SK-N-SH treated with all-trans-retinoic acid at 6 μM for 48 hours (cell line): ENCODE results near the gene DDX42.

Experiments used
- ATAC-seq: fragments of 200-7000 bp; cut with Tn5 transposase; 3 replicates; pipeline ENCODE4 v1.9.1; 2020; ENCODE audit warnings: mild to moderate bottlenecking, moderate library complexity
- ARNTL ChIP-seq: fragments of 450-650 bp; formaldehyde crosslinking; IDR thresholded peaks from 2 replicates; pipeline ENCODE4 v1.5.0; 2020; ENCODE audit warnings: low read depth, mild to moderate bottlenecking, moderate library complexity, borderline replicate concordance
- BACH2 ChIP-seq: fragments of 250-450 bp; sonication (Bioruptor Pico); IDR thresholded peaks from 2 replicates; pipeline ENCODE4 v1.9.0; 2021; ENCODE audit warnings: mild to moderate bottlenecking, borderline replicate concordance
- CREB5 ChIP-seq: fragments of 250-450 bp; sonication (Bioruptor Pico); IDR thresholded peaks from 2 replicates; pipeline ENCODE4 v1.5.1; 2020; ENCODE audit warnings: low read depth, mild to moderate bottlenecking, moderate library complexity
- CSDC2 ChIP-seq: fragments of 250-450 bp; sonication (Bioruptor Pico); IDR thresholded peaks from 2 replicates; pipeline ENCODE4 v1.5.0; 2020; ENCODE audit warnings: mild to moderate bottlenecking, moderate library complexity
- ESRRG ChIP-seq: fragments of 250-450 bp; sonication (Bioruptor Pico); IDR thresholded peaks from 2 replicates; pipeline ENCODE4 v1.6.1; 2021; ENCODE audit warnings: mild to moderate bottlenecking
- GLIS3 ChIP-seq: fragments of 250-450 bp; sonication (Bioruptor Pico); IDR thresholded peaks from 2 replicates; pipeline ENCODE4 v1.5.0; 2020; ENCODE audit warnings: mild to moderate bottlenecking, moderate library complexity
- ISL1 ChIP-seq: fragments of 250-450 bp; sonication (Bioruptor Pico); IDR thresholded peaks from 2 replicates; pipeline ENCODE4 v2.1.2; 2022; ENCODE audit warnings: mild to moderate bottlenecking, moderate library complexity
- OSR1 ChIP-seq: fragments of 250-450 bp; sonication (Bioruptor Pico); IDR thresholded peaks from 2 replicates; pipeline ENCODE4 v1.8.0; 2022; ENCODE audit warnings: moderate library complexity, mild to moderate bottlenecking, inconsistent platforms
- POU6F1 ChIP-seq: fragments of 250-450 bp; sonication (Bioruptor Pico); IDR thresholded peaks from 2 replicates; pipeline ENCODE4 v1.8.0; 2021; ENCODE audit warnings: low read depth, mild to moderate bottlenecking, moderate library complexity, borderline replicate concordance
- PPARA ChIP-seq: fragments of 250-450 bp; sonication (Bioruptor Pico); IDR thresholded peaks from 2 replicates; pipeline ENCODE4 v1.5.0; 2020; ENCODE audit warnings: mild to moderate bottlenecking, borderline replicate concordance
- RARB ChIP-seq: fragments of 250-450 bp; sonication (Bioruptor Pico); IDR thresholded peaks from 2 replicates; pipeline ENCODE4 v1.8.0; 2021; ENCODE audit warnings: mild to moderate bottlenecking, moderate library complexity
- SNAI2 ChIP-seq: fragments of 250-450 bp; sonication (Bioruptor Pico); IDR thresholded peaks from 2 replicates; pipeline ENCODE4 v1.5.0; 2020; ENCODE audit warnings: mild to moderate bottlenecking, moderate library complexity
- TCF4 ChIP-seq: fragments of 250-450 bp; sonication (Bioruptor Pico); IDR thresholded peaks from 2 replicates; pipeline ENCODE4 v1.8.0; 2021; ENCODE audit warnings: mild to moderate bottlenecking, moderate library complexity, borderline replicate concordance
- TOX ChIP-seq: fragments of 250-450 bp; sonication (Bioruptor Pico); IDR thresholded peaks from 2 replicates; pipeline ENCODE4 v1.8.0; 2021; ENCODE audit warnings: mild to moderate bottlenecking, moderate library complexity, borderline replicate concordance
- ZC3H10 ChIP-seq: fragments of 250-450 bp; sonication (Bioruptor Pico); IDR thresholded peaks from 2 replicates; pipeline ENCODE4 v1.5.1; 2021; ENCODE audit warnings: mild to moderate bottlenecking, moderate library complexity
- ZFP3 ChIP-seq: fragments of 250-450 bp; sonication (Bioruptor Pico); IDR thresholded peaks from 2 replicates; pipeline ENCODE4 v1.5.0; 2020; ENCODE audit warnings: mild to moderate bottlenecking, moderate library complexity
- ZNF565 ChIP-seq: fragments of 450-650 bp; formaldehyde crosslinking; conservative IDR thresholded peaks from 2 replicates; pipeline ENCODE4 v1.5.0; 2020; ENCODE audit warnings: low read depth, mild to moderate bottlenecking, moderate library complexity
- ZNF70 ChIP-seq: fragments of 450-650 bp; formaldehyde crosslinking; IDR thresholded peaks from 2 replicates; pipeline ENCODE4 v1.5.0; 2020; ENCODE audit warnings: mild to moderate bottlenecking, moderate library complexity
- ZNF8 ChIP-seq: fragments of 450-650 bp; formaldehyde crosslinking; IDR thresholded peaks from 2 replicates; pipeline ENCODE4 v1.5.0; 2020; ENCODE audit warnings: mild to moderate bottlenecking, moderate library complexity
- TF ChIP-seq, protein P1 (sequence below): fragments of 250-450 bp; sonication (Bioruptor Pico); IDR thresholded peaks from 2 replicates; pipeline ENCODE4 v1.8.0; 2020; ENCODE audit warnings: mild to moderate bottlenecking, moderate library complexity, borderline replicate concordance
- TF ChIP-seq, protein P2 (sequence below): fragments of 250-450 bp; sonication (Bioruptor Pico); IDR thresholded peaks from 2 replicates; pipeline ENCODE4 v1.5.0; 2020; ENCODE audit warnings: mild to moderate bottlenecking, moderate library complexity
- TF ChIP-seq, protein P3 (sequence below): fragments of 250-450 bp; sonication (Bioruptor Pico); IDR thresholded peaks from 2 replicates; pipeline ENCODE4 v1.5.1; 2021; ENCODE audit warnings: mild to moderate bottlenecking, moderate library complexity

The DDX42 gene

GRCh38 chr17:63816669-63817068 lies 42.7 kb downstream of the DDX42 start:
- no peak for TF ChIP-seq ZNF565 (CRISPR knock-in tag)
- no peak for TF ChIP-seq ZFP3
- no peak for TF ChIP-seq ISL1
- TF ChIP-seq OSR1: no peak
- no peak for TF ChIP-seq ZNF70 (CRISPR knock-in tag)
- no peak for TF ChIP-seq BACH2
- no peak for TF ChIP-seq TCF4 (CRISPR knock-in tag)
- TF ChIP-seq ZC3H10 (CRISPR knock-in tag): no peak
- no peak for TF ChIP-seq CREB5 (CRISPR knock-in tag)
- no peak for TF ChIP-seq ARNTL (CRISPR knock-in tag)
- TF ChIP-seq TOX: no peak
- TF ChIP-seq GLIS3 (CRISPR knock-in tag): no peak
- TF ChIP-seq, protein P1, sequence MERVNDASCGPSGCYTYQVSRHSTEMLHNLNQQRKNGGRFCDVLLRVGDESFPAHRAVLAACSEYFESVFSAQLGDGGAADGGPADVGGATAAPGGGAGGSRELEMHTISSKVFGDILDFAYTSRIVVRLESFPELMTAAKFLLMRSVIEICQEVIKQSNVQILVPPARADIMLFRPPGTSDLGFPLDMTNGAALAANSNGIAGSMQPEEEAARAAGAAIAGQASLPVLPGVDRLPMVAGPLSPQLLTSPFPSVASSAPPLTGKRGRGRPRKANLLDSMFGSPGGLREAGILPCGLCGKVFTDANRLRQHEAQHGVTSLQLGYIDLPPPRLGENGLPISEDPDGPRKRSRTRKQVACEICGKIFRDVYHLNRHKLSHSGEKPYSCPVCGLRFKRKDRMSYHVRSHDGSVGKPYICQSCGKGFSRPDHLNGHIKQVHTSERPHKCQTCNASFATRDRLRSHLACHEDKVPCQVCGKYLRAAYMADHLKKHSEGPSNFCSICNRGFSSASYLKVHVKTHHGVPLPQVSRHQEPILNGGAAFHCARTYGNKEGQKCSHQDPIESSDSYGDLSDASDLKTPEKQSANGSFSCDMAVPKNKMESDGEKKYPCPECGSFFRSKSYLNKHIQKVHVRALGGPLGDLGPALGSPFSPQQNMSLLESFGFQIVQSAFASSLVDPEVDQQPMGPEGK: no peak
- no peak for TF ChIP-seq ZNF8 (CRISPR knock-in tag)
- TF ChIP-seq PPARA: no peak
- TF ChIP-seq, protein P2, sequence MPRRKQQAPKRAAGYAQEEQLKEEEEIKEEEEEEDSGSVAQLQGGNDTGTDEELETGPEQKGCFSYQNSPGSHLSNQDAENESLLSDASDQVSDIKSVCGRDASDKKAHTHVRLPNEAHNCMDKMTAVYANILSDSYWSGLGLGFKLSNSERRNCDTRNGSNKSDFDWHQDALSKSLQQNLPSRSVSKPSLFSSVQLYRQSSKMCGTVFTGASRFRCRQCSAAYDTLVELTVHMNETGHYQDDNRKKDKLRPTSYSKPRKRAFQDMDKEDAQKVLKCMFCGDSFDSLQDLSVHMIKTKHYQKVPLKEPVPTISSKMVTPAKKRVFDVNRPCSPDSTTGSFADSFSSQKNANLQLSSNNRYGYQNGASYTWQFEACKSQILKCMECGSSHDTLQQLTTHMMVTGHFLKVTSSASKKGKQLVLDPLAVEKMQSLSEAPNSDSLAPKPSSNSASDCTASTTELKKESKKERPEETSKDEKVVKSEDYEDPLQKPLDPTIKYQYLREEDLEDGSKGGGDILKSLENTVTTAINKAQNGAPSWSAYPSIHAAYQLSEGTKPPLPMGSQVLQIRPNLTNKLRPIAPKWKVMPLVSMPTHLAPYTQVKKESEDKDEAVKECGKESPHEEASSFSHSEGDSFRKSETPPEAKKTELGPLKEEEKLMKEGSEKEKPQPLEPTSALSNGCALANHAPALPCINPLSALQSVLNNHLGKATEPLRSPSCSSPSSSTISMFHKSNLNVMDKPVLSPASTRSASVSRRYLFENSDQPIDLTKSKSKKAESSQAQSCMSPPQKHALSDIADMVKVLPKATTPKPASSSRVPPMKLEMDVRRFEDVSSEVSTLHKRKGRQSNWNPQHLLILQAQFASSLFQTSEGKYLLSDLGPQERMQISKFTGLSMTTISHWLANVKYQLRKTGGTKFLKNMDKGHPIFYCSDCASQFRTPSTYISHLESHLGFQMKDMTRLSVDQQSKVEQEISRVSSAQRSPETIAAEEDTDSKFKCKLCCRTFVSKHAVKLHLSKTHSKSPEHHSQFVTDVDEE: no peak
- TF ChIP-seq, protein P3, sequence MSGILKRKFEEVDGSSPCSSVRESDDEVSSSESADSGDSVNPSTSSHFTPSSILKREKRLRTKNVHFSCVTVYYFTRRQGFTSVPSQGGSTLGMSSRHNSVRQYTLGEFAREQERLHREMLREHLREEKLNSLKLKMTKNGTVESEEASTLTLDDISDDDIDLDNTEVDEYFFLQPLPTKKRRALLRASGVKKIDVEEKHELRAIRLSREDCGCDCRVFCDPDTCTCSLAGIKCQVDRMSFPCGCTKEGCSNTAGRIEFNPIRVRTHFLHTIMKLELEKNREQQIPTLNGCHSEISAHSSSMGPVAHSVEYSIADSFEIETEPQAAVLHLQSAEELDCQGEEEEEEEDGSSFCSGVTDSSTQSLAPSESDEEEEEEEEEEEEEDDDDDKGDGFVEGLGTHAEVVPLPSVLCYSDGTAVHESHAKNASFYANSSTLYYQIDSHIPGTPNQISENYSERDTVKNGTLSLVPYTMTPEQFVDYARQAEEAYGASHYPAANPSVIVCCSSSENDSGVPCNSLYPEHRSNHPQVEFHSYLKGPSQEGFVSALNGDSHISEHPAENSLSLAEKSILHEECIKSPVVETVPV: no peak
- TF ChIP-seq SNAI2 (CRISPR knock-in tag): no peak
- no peak for ATAC-seq

GRCh38 chr17:63817736-63818385 lies 43.9 kb downstream of the DDX42 start:
- no peak for ATAC-seq
- TF ChIP-seq ZFP3 (no peak), ZNF70 (CRISPR knock-in tag) (no peak), ZNF8 (CRISPR knock-in tag) (no peak), ESRRG (no peak), ARNTL (CRISPR knock-in tag) (no peak), PPARA (no peak), OSR1 (no peak), CREB5 (CRISPR knock-in tag) (no peak), BACH2 (no peak), TOX (no peak), ZNF565 (CRISPR knock-in tag) (no peak), POU6F1 (no peak), ISL1 (no peak), TCF4 (CRISPR knock-in tag) (no peak), CSDC2 (CRISPR knock-in tag) (no peak), RARB (CRISPR knock-in tag) (no peak)
- TF ChIP-seq, protein P2: no peak
- TF ChIP-seq, protein P3: no peak
